H1 (cell line): ENCODE results near the gene CAPN11. TPM values are rescaled to one million over a fixed set of nuclear protein-coding genes. Genes with fewer than 3 reads are reported as not detected.

ENCODE experiments used
- CTCF ChIA-PET: fragments of 300-600 bp; sonication (Branson Sonifier 250); formaldehyde crosslinking; loops from one replicate; lab custom pipeline; 2021; ENCODE audit not compliant: partially characterized antibody; lab: Charles Lee
- POLR2A ChIA-PET: fragments of 300-600 bp; sonication (Branson Sonifier 250); formaldehyde crosslinking; loops from one replicate; lab custom pipeline; 2021; ENCODE audit warnings: inconsistent platforms; ENCODE audit not compliant: partially characterized antibody; lab: Charles Lee
- DNase-seq, 2 experiments: peaks; one replicate each; pipeline versions ENCODE4 v3.0.0 to v3.0.0-alpha.2; 2010 to 2022; ENCODE audit warnings: low spot score in 2 of 2, low read depth in 1 of 2, mixed read lengths in 1 of 2
- FAIRE-seq: peaks from 2 replicates; lab custom pipeline; 2011; peaks lifted over from hg19 to GRCh38; lab: Jason Lieb, UNC
- H2AFZ ChIP-seq: 2 replicates; pipeline ENCODE4 v1.8.1; 2012; ENCODE audit warnings: low read length, inconsistent platforms
- H2AK5ac ChIP-seq: 2 replicates; pipeline ENCODE4 v1.6.1; 2013; ENCODE audit warnings: low read depth, low read length
- H2BK120ac ChIP-seq: replicated peaks from 2 replicates; pipeline ENCODE3; 2013; ENCODE audit warnings: low read depth, low read length, inconsistent platforms
- H2BK12ac ChIP-seq: 2 replicates; pipeline ENCODE4 v1.6.1; 2013; ENCODE audit warnings: low read depth, low read length
- H2BK15ac ChIP-seq: 2 replicates; pipeline ENCODE4 v1.6.1; 2013; ENCODE audit warnings: low read length
- H2BK20ac ChIP-seq: 2 replicates; pipeline ENCODE4 v1.6.1; 2013; ENCODE audit warnings: low read length
- H2BK5ac ChIP-seq: 2 replicates; pipeline ENCODE4 v1.6.1; 2013; ENCODE audit warnings: low read depth, low read length
- H3K14ac ChIP-seq: 2 replicates; pipeline ENCODE4 v1.6.1; 2013; ENCODE audit warnings: inconsistent platforms; ENCODE audit not compliant: insufficient read length
- H3K18ac ChIP-seq: 2 replicates; pipeline ENCODE4 v1.6.1; 2013; ENCODE audit warnings: low read length; ENCODE audit errors: extremely low read depth
- H3K23ac ChIP-seq: 2 replicates; pipeline ENCODE4 v1.6.1; 2013; ENCODE audit warnings: inconsistent platforms; ENCODE audit not compliant: insufficient read length
- H3K23me2 ChIP-seq: 2 replicates; pipeline ENCODE4 v1.6.1; 2013; ENCODE audit warnings: low read depth, low read length
- H3K27ac ChIP-seq: 2 replicates; pipeline ENCODE4 v1.6.1; 2011; ENCODE audit warnings: low read depth, low read length, inconsistent platforms
- H3K27me3 ChIP-seq, 4 experiments: replicated peaks in 1 of 4; 1 replicate in 1 of 4; 2 replicates in 3 of 4; pipeline versions ENCODE4 v1.6.1 to v1.8.1; 2011 to 2013; ENCODE audit warnings: low read length in 3 of 4, mild to moderate bottlenecking in 3 of 4, inconsistent platforms in 2 of 4, mixed read lengths in 2 of 4, moderate library complexity in 1 of 4; ENCODE audit not compliant: control insufficient read depth in 3 of 4, insufficient read depth in 3 of 4; ENCODE audit errors: extremely low read depth in 1 of 4
- H3K36me3 ChIP-seq, 4 experiments: 2 replicates each; pipeline versions ENCODE4 v1.6.1 to v1.8.1; 2011 to 2013; ENCODE audit warnings: mild to moderate bottlenecking in 4 of 4, low read length in 3 of 4, moderate library complexity in 2 of 4, control low read depth in 1 of 4, inconsistent platforms in 1 of 4; ENCODE audit not compliant: insufficient read depth in 4 of 4, control insufficient read depth in 2 of 4
- H3K4ac ChIP-seq: replicated peaks from 2 replicates; pipeline ENCODE3; 2013; ENCODE audit warnings: low read length, low read depth, mixed read lengths, inconsistent platforms; ENCODE audit not compliant: insufficient read length
- H3K4me1 ChIP-seq, 4 experiments: replicated peaks in 1 of 4; 1 replicate in 1 of 4; 2 replicates in 3 of 4; pipeline versions ENCODE4 v1.6.1 to v1.8.1; 2011 to 2013; ENCODE audit warnings: low read length in 3 of 4, inconsistent platforms in 2 of 4, mixed read lengths in 1 of 4; ENCODE audit not compliant: insufficient read depth in 4 of 4, control insufficient read depth in 3 of 4
- H3K4me2 ChIP-seq, 2 experiments: 2 replicates each; pipeline versions ENCODE4 v1.6.1 to v1.8.1; 2011 to 2013; ENCODE audit warnings: low read depth in 2 of 2, low read length in 2 of 2, control low read depth in 1 of 2, inconsistent platforms in 1 of 2, mild to moderate bottlenecking in 1 of 2; ENCODE audit not compliant: insufficient read depth in 1 of 2
- H3K4me3 ChIP-seq, 4 experiments: fragments of 200-600, 300-600 bp in 1 of 4; sonication (generic), shearing (Covaris generic), sonication (Bioruptor Twin) in 1 of 4; 2 replicates each; pipeline versions ENCODE4 v1.5.1 to v1.8.1; 2011 to 2016; ENCODE audit warnings: low read length in 4 of 4, low read depth in 3 of 4, control low read depth in 2 of 4, inconsistent platforms in 2 of 4, mild to moderate bottlenecking in 2 of 4, mixed read lengths in 1 of 4, moderate library complexity in 1 of 4; ENCODE audit not compliant: insufficient read depth in 2 of 4; ENCODE audit errors: extremely low read depth in 1 of 4
- H3K56ac ChIP-seq: replicated peaks from 2 replicates; pipeline ENCODE3; 2013; ENCODE audit warnings: low read depth, mild to moderate bottlenecking, mixed read lengths, low read length, inconsistent platforms; ENCODE audit not compliant: insufficient read length
- H3K79me1 ChIP-seq: 2 replicates; pipeline ENCODE4 v1.6.1; 2013; ENCODE audit warnings: low read depth, low read length, control low read depth
- H3K79me2 ChIP-seq, 2 experiments: 2 replicates each; pipeline versions ENCODE4 v1.6.1 to v1.8.1; 2012 to 2013; ENCODE audit warnings: low read length in 2 of 2, mild to moderate bottlenecking in 2 of 2, inconsistent platforms in 1 of 2; ENCODE audit not compliant: insufficient read depth in 2 of 2, control insufficient read depth in 1 of 2
- H3K9ac ChIP-seq, 4 experiments: replicated peaks in 1 of 4; 1 replicate in 1 of 4; 2 replicates in 3 of 4; pipeline versions ENCODE4 v1.6.1 to v1.8.1; 2011 to 2013; ENCODE audit warnings: low read depth in 3 of 4, low read length in 3 of 4, control low read depth in 2 of 4, mild to moderate bottlenecking in 2 of 4, moderate library complexity in 2 of 4, inconsistent platforms in 1 of 4; ENCODE audit errors: extremely low read depth in 1 of 4
- H3K9me3 ChIP-seq, 2 experiments: 2 replicates each; pipeline versions ENCODE4 v1.6.1 to v1.8.1; 2012 to 2013; ENCODE audit warnings: mild to moderate bottlenecking in 2 of 2, moderate library complexity in 2 of 2, control low read depth in 1 of 2, inconsistent platforms in 1 of 2, low read depth in 1 of 2, low read length in 1 of 2, mixed read lengths in 1 of 2; ENCODE audit not compliant: insufficient read depth in 2 of 2
- H4K20me1 ChIP-seq, 2 experiments: replicated peaks in 1 of 2; 2 replicates each; pipeline versions ENCODE3 to v1.8.1; 2011 to 2013; ENCODE audit warnings: inconsistent platforms in 2 of 2, low read length in 2 of 2, mild to moderate bottlenecking in 1 of 2; ENCODE audit not compliant: insufficient read depth in 2 of 2, control insufficient read depth in 1 of 2
- H4K5ac ChIP-seq: 2 replicates; pipeline ENCODE4 v1.6.1; 2013; ENCODE audit warnings: low read length, low read depth, mixed read lengths, inconsistent platforms; ENCODE audit not compliant: insufficient read length
- H4K8ac ChIP-seq: 2 replicates; pipeline ENCODE4 v1.8.0; 2013; ENCODE audit warnings: mild to moderate bottlenecking, moderate library complexity, low read length, inconsistent platforms; ENCODE audit not compliant: insufficient read depth; ENCODE audit errors: extremely low read depth
- H4K91ac ChIP-seq: replicated peaks from 2 replicates; pipeline ENCODE3; 2013; ENCODE audit warnings: low read length, mixed read lengths, inconsistent platforms; ENCODE audit not compliant: insufficient read length
- BCL11A ChIP-seq, 2 experiments: IDR thresholded peaks; one replicate each; pipeline ENCODE4 v1.6.1; 2011; ENCODE audit warnings: low read depth in 2 of 2, low read length in 2 of 2, mild to moderate bottlenecking in 2 of 2
- CTBP2 ChIP-seq: IDR thresholded peaks from 2 replicates; pipeline ENCODE4 v1.7.0; 2011; ENCODE audit warnings: borderline replicate concordance, mild to moderate bottlenecking, moderate library complexity, mixed read lengths, low read length; ENCODE audit not compliant: insufficient read depth, insufficient read length
- EZH2 ChIP-seq: fragments of 200-600 bp; sonication (generic); IDR thresholded peaks from 2 replicates; pipeline ENCODE4 v1.7.1; 2012; ENCODE audit warnings: low read depth, mild to moderate bottlenecking, moderate library complexity, low read length, inconsistent platforms; ENCODE audit not compliant: severe bottlenecking
- TBP ChIP-seq: IDR thresholded peaks from 2 replicates; pipeline ENCODE4 v1.6.1; 2011; ENCODE audit warnings: low read depth, low read length, improper control_type of control experiment
- WGBS, 2 experiments: shearing (Covaris generic) in 1 of 2; methylation state at CpG; one replicate each; pipeline versions ENCODE4 v1.1.6 to v1.1.7; 2013 to 2015; ENCODE audit warnings: low lambda C conversion rate in 2 of 2, mixed read lengths in 2 of 2, inconsistent platforms in 1 of 2, low coverage in 1 of 2, missing lambda C conversion rate in 1 of 2; ENCODE audit not compliant: insufficient replicate concordance in 2 of 2, insufficient coverage in 1 of 2, insufficient read length in 1 of 2; ENCODE audit errors: extremely low coverage in 1 of 2, missing lambda C conversion rate in 1 of 2; 5-methylcytosine and 5-hydroxymethylcytosine counted together
- polyA plus RNA-seq, 7 experiments: library from polyadenylated mRNA; depleted of rRNA in 3 of 7; stranded (reverse) in 5 of 7; unstranded in 2 of 7; fragments of >200 nt in 5 of 7; fragments of 200-250 nt in 2 of 7; gene quantifications; 1 replicate in 5 of 7; 2 replicates in 1 of 7; 4 replicates in 1 of 7; pipeline versions ENCODE4 v1.2.1 to v1.2.3, GENCODE V29; 2011 to 2013; ENCODE audit warnings: missing spikeins in 2 of 7, mixed read lengths in 2 of 7
- total RNA-seq: library from RNA; stranded (reverse); fragmentation: NEBNext Ultra II Directional; extraction: Animal tissue kit (Norgen Biotek cat#: 25700); gene quantifications from 2 replicates; pipeline ENCODE4 v1.2.1, GENCODE V29; 2021

Gene CAPN11
- total and polyA plus RNA-seq, 2 of the 8 experiments (the other 6 are each of a cell fraction or from before 2014, with no cell fraction given) = 0.95 to 0.97 TPM

GRCh38 chr6:44150317-44150917 is 8.2 kb upstream of the CAPN11 start:
- H3K36me3 ChIP-seq = peaks cover 10 to 32% (median 27%) of the 10 kb centered on the region in 4 experiments; a peak in 7 of 8 replicates
- no peak for TF ChIP-seq BCL11A (IDR thresholded peaks at IDR 0.05; ENCODE audit: low read depth in 2 of 2, low read length in 2 of 2)
- TF ChIP-seq CTBP2 = no peak
- TF ChIP-seq EZH2 = no peak
- TF ChIP-seq TBP = no peak
- H3K56ac ChIP-seq = no peak overlapping the region
- H3K4ac ChIP-seq = no peak overlapping the region
- H3K23ac ChIP-seq = no peak overlapping the region
- H3K27me3 ChIP-seq = no peaks in the 10 kb centered on the region
- no peak overlapping the region for H4K5ac ChIP-seq
- no peak overlapping the region for H2AK5ac ChIP-seq
- no peaks in the 10 kb centered on the region for H3K9me3 ChIP-seq
- H3K79me2 ChIP-seq = no peaks in the 10 kb centered on the region
- no peak overlapping the region for H2AFZ ChIP-seq
- POLR2A ChIA-PET = interaction anchor here (0.7 to 1.4 kb wide), 7 partner anchors 9 to 106 kb away, joined by 3 to 6 read pairs (median 3); partner anchors contain the start of gene HSP90AB1
- no peak overlapping the region for H2BK20ac ChIP-seq
- H3K18ac ChIP-seq = no peak overlapping the region
- DNase-seq = no peak
- no peak overlapping the region for H3K4me2 ChIP-seq
- no peak overlapping the region for H2BK120ac ChIP-seq
- H2BK15ac ChIP-seq = no peak overlapping the region
- H4K91ac ChIP-seq = no peak overlapping the region
- H3K23me2 ChIP-seq = no peaks in the 10 kb centered on the region
- no peak for FAIRE-seq
- H4K20me1 ChIP-seq = peaks cover 2 to 3% of the 10 kb centered on the region in 2 experiments
- H3K4me3 ChIP-seq = no peak overlapping the region
- CTCF ChIA-PET = interaction anchor here (0.7 to 3.0 kb wide), 12 partner anchors 12 to 189 kb away, joined by 3 to 28 read pairs (median 5); no protein-coding TSS in a partner anchor
- no peak overlapping the region for H3K14ac ChIP-seq
- H3K27ac ChIP-seq = no peak overlapping the region
- H4K8ac ChIP-seq = no peak overlapping the region
- no peak overlapping the region for H3K9ac ChIP-seq
- no peaks in the 10 kb centered on the region for H3K79me1 ChIP-seq
- H3K4me1 ChIP-seq = peaks cover 0 to 5% (median 2%) of the 10 kb centered on the region in 4 experiments; a peak in 4 of 7 replicates
- no peak overlapping the region for H2BK5ac ChIP-seq
- 78% methylated on average over 3 of the region's 3 CpGs; no CpG with 5 or more reads in 1 of the 2 experiments for WGBS, 2 experiments
- no peak overlapping the region for H2BK12ac ChIP-seq
